WI38 (cell line): ENCODE data around the gene TAL1.

Source experiments
- H3K4me3 ChIP-seq: 2 replicates; pipeline ENCODE4 v1.5.1; 2011; ENCODE audit warnings: low read depth, mild to moderate bottlenecking, control low read depth, low read length
- CTCF ChIP-seq: IDR thresholded peaks from 2 replicates; pipeline ENCODE4 v1.5.1; 2012; ENCODE audit warnings: low read depth, mild to moderate bottlenecking, control low read depth, low read length

TAL1 gene

GRCh38 chr1:47174656-47175020 is 57.4 kb downstream of the TAL1 start:
- H3K4me3 ChIP-seq: no peak overlapping the region
- no peak for TF ChIP-seq CTCF

- TF ChIP-seq CTCF: no peak
- H3K4me3 ChIP-seq: no peak overlapping the region
These were observed 59.2 kb downstream of the TAL1 start for GRCh38 chr1:47172782-47173181.
